ENCODE results near the gene PTPRM.

PTPRM gene

DNA sequence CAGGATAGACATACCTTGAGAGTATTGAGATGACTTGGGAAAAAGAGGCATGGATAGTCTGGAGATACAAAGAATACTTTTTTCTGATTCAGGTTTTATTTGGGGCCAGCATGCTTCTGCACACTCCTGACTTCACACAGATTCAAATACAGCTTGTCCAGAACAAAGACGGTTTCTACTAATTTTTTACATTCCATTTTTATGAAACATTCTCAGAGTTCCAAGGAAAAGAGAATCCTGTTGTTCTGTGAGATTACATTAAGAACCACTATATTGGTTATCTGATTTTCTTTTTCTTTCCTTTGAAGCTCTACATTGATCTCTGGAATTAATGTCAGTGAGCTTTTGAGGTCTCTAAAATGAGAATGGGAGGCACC is 41.0 kb downstream of the PTPRM start:
- no peak overlapping the region for H3K27ac ChIP-seq
- TF ChIP-seq, protein P1, sequence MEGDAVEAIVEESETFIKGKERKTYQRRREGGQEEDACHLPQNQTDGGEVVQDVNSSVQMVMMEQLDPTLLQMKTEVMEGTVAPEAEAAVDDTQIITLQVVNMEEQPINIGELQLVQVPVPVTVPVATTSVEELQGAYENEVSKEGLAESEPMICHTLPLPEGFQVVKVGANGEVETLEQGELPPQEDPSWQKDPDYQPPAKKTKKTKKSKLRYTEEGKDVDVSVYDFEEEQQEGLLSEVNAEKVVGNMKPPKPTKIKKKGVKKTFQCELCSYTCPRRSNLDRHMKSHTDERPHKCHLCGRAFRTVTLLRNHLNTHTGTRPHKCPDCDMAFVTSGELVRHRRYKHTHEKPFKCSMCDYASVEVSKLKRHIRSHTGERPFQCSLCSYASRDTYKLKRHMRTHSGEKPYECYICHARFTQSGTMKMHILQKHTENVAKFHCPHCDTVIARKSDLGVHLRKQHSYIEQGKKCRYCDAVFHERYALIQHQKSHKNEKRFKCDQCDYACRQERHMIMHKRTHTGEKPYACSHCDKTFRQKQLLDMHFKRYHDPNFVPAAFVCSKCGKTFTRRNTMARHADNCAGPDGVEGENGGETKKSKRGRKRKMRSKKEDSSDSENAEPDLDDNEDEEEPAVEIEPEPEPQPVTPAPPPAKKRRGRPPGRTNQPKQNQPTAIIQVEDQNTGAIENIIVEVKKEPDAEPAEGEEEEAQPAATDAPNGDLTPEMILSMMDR (conservative IDR thresholded peaks at IDR 0.05), result no peak

DNA sequence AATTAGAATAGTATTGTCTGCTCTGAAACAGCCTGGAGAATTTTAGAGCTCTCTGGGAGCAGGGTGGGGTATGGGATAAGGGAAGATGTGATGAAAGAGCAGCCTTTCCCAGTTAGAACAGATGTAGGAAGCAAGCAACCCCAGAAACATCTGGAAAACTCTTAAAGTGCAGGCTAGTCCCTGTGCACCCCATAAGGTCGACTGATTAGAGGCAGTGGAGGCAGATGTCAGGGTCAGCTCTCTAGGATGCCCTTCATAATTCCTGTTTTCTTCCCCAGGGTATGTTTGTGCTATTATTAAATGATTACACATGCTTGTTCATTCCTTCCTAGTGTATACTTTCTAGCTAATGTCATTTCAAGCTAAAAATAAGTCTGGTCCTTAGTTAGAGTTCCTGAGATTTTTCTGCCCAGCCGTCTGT is 41.7 kb downstream of the PTPRM start:
- TF ChIP-seq, protein P1 (conservative IDR thresholded peaks at IDR 0.05), result no peak
- no peak overlapping the region for H3K27ac ChIP-seq

DNA sequence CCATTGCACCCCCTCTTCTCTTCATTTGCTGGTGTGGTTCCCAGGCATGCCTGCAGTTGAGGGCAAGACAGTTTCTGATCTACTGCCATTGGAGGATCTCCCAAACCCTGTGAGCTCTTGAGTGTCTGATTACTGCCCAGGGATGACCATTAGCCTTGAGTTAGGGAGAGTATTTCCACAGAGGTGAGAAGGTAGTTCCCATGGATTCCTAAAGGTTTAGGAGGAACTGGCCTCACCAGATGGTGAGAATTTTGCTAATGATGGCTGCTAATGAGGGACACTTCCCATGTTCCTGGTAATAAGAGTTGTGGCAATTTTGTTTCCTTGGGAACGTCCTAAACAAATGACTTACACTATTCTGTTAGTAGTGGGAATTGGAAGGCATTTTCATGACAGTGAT is 42.5 kb downstream of the PTPRM start:
- TF ChIP-seq, protein P1 (conservative IDR thresholded peaks at IDR 0.05), result no peak
- no peak overlapping the region for H3K27ac ChIP-seq

DNA sequence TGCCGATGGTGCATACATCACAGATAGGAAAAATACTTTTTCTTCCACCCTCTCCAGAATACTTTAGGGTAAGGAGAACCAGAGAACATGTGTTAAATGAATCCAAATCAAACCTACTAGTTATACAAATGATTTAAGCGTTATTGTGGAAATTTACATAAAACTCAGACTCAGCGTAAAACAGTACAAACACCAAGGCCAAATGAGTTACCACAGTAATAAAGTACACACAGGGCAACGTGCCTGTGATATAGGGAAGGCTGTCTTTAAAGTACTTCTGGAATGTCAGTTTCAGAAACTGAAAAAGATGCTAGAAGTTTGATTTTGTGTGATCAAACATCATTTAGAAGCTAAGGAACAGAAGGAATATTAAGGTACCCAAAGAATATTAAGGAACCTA is 46.9 kb downstream of the PTPRM start:
- TF ChIP-seq, protein P1 (conservative IDR thresholded peaks at IDR 0.05), result no peak
- H3K27ac ChIP-seq, result no peak overlapping the region

DNA sequence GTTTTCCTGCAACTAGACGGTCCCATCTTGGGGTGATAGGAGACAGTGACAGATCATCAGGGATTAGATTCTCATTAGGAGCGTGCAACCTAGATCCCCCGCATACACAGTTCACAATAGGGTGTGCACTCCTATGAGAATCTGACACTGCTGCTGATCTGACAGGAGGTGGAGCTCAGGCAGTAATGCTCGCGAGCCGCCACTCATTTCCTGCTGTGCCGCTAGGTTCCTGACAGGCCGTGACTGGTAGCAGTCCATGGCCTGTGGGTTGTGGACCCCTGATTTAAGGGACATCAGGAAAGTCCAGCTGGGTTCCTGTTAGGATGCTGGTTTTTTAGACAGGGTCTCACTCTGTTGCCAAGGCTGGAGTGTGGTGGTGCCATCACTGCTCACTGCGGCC is 48.7 kb downstream of the PTPRM start:
- no peak overlapping the region for H3K27ac ChIP-seq
- TF ChIP-seq, protein P1 (conservative IDR thresholded peaks at IDR 0.05), result no peak

DNA sequence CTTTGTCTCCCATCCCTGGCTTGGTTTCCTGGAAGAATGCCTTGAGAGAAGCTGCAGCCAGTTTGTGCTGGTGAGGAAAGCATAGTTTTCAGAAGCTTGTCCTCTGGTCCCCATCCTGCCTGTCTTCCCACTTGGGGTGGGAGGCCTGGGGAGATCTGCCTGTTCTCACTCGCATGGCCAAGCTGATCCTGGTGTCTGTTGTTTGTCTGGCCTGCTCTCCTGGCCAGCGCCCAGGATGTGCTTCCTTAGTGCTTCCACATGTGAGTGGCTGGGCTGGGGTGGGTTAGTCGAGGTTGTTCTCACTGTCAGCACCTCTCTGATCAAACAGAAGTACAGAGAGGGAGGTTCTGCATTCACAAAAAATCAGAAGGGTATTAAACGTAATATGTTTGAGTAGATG is 49.5 kb downstream of the PTPRM start:
- H3K27ac ChIP-seq, result no peak overlapping the region
- TF ChIP-seq, protein P1 (conservative IDR thresholded peaks at IDR 0.05), result no peak

DNA sequence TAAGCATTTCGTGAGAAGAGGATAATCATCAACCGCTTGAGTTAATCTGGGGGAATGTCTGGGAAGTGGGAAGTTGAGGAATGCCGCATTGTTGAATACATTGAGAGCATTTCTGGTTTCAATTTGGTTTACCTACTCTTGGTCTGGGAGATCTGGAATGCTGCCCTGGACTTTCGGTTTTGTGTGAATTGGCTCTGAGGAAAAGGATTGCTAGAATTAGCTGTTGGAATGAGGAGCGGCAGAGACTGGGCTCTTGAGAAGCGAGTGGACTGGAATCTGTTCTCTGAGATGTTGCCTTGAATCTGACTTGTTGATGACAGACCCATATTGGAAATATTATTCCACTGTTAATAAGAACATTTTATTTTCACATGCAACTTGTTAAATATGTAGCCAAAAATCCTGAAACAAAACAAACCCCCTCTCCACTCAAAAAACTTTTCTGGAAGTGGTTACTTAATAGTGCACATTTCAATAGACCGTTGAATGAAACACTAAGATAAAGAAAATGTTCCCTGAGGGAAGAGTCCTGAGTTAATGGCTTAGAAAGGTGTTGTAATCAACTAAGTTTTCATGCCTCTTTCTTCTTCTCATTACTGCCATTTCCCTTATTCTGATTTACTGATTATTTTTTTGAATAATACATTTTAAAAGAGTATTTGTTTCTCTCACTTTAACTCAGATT is 50.8 kb downstream of the PTPRM start:
- H3K27ac ChIP-seq, result no peak overlapping the region

More for the DNA sequence above, 50.8 kb downstream of the PTPRM start:
- TF ChIP-seq, protein P1 (conservative IDR thresholded peaks at IDR 0.05), result no peak
